GM19372 (cell line): ENCODE measurements around the gene C1orf198.

Experiments used
- ATAC-seq: cut with Tn5 transposase; IDR thresholded peaks from one replicate; pipeline ENCODE4 v1.9.1; 2021; ENCODE audit warnings: mild to moderate bottlenecking, low read depth, moderate library complexity; ENCODE audit not compliant: unreplicated experiment

C1orf198 gene

DNA sequence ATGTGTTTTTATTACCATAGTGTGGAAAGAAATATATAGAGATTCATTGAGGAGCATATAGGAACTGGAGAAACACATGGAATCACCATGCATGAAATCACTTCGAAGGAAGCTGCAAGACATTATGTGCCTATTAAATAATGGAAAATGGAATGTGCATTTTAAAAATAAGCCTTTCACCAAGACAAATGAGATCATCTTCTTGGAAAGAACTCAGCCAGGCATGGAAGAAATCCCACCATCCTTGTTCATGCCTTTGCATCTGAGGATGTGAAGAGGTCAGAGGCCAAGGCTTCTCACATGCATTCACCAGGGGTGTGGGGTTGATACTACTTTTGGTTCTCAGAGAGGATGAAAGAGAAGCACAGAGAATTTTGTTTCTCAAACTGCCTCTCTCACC is 50.0 kb downstream of the C1orf198 start:
- ATAC-seq = no peak

- no peak for ATAC-seq
Observed at GRCh38 chr1:230816018-230816417, 52.3 kb downstream of the C1orf198 start.

GRCh38 chr1:230814949-230815692 is 53.2 kb downstream of the C1orf198 start:
- no peak for ATAC-seq

GRCh38 chr1:230812568-230812967 is 55.8 kb downstream of the C1orf198 start:
- no peak for ATAC-seq

- no peak for ATAC-seq
Observed at GRCh38 chr1:230809256-230809990, 58.9 kb downstream of the C1orf198 start.

GRCh38 chr1:230808281-230808872 is 59.9 kb downstream of the C1orf198 start:
- no peak for ATAC-seq

DNA sequence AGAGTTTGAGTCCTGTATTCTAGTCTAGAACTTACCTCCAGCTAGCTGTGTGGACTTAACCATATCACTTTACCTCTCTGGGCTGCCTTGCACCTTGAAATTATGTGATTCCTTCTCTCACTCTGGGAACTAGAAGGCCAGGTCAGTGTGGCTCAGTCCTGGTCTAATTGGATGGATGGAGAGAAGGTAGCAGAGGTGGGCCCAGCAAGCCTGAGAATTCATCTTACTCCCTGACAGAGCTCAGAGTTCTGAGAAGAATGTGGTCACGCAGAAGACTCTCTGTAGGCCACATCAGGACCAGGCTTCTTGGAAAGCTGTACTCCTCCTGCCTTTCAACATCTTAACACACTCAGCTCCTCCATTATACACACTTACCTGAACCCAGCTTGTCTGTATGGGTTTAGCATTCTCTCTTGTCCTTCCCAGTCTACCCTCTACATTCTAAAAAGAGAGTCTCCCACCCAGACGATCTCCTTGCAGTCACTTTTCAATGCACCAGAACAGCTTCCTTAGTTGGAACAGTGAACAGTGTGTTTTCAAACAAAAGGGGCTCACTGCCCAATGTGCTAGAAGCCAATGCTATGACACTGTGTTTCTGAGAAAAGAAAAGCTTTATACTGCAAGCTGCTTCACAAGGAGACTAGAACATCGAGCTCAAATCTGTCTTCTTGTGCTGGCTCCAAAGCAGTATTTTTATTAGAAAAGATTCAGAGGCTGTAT is 60.6 kb downstream of the C1orf198 start:
- no peak for ATAC-seq

- ATAC-seq = no peak
Observed at GRCh38 chr1:230807029-230807428, 61.3 kb downstream of the C1orf198 start.

GRCh38 chr1:230806552-230806951 is 61.8 kb downstream of the C1orf198 start:
- ATAC-seq = no peak

- ATAC-seq = no peak
Observed at GRCh38 chr1:230804396-230804795, 63.9 kb downstream of the C1orf198 start.

DNA sequence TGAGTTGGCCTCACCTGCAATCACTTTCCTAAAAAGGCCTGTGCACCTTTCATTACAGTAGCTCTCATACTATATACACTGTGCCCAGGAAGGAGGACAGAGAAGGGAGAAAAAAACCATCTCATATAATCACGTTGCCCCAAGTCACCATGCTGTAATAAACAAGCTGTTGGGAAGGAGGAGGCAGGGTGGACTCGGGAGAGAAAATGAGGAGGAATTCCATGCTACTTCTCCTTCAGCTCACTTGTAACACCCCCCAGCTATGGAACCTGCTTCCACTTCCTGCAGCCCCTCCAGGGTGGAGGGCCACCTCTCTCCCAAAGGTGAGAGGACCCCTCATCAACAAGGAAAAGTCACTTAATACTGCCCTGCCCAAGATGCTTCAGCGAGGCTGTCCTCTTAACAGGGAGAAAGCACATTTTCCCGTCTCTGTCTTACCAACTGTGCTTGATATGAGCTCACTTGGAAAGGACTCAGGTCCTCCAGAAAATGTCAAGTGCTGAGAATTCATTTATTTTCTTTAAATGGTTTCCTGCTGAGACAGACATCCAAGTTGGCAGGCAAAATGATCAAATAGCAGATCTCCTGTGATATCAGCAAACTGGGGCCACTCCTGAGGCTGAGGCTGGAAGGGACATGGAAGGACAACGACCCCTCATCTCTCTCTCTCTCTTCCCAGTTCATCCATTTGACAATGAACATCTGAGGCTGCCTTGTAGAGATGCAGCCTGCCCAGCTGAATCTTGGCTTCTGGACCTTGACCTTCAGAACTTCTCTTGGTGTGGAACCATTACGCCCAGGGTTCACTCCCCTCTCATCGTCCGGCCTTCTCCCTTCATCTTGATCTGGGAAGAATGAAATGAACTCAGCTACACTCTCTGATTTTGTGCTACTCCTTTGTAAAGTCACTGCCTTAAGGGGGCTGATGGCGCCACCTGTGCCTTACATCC is 67.2 kb downstream of the C1orf198 start:
- no peak for ATAC-seq

DNA sequence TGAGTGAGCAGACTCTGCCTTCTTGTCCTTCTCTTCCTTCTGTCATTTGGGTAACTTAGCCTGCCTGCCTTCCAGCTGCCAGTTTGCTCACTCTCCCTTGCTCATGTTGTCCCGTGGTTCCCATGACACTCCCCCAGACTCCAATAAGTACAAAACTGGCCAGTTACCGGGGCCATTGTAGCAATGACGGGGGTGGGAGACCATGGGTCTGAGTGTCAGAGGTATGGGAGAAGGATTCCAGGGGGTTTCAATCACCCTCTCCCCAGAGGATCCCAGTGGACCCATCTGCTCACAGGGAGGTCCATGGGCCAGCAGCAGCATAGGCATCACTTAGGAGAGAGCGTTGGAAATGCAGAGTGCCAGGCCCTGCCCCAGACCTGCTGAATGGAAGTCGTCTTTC is 69.8 kb downstream of the C1orf198 start:
- no peak for ATAC-seq

- ATAC-seq = no peak
Observed at GRCh38 chr1:230797942-230798365, 70.4 kb downstream of the C1orf198 start.

DNA sequence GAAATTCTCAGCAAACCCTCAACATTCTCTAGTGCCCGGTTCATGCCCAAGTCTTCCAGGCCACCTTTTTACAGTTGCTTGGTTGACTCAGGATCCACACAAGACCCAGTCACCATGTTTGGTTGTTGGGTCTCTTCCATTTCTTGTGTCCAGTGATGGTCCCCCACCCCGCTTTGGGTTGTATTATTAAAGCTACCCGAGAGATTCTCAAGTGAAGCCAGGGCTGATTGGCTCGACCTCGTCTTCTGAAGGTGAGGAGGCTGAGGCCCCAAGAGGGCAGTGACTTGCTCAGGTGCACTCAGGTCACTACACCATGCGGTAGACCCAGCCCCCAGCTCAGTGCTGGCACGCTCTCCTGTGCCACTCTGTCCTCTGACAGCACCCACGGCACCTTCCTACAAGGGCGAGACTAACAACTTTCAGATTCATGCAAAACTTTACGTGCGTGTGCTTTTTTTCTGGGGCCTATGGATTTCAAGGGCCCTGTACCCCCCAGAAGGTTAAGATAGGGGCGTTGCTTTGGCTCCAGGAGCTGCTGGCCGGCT is 70.9 kb downstream of the C1orf198 start:
- ATAC-seq = no peak

DNA sequence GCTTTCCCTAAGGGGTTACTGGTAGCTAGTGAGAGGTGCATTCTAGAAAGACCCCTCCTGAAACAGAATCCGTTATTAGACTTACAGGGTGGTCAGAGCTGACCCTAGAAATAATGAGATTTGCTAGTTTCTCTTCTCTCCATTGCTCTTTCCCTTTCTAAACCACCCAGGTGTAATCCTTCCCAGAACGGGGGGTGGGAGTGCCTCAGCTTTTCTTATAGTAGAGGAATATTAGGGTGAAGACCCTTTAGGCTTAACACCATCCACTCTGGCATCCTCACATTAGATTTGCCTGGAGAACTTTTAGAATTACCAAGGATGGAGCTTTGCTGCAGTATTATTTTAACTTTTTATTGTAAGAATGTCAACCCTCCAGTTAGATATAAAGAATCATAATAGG is 71.7 kb downstream of the C1orf198 start:
- ATAC-seq = no peak

GRCh38 chr1:230794871-230795605 is 73.3 kb downstream of the C1orf198 start:
- no peak for ATAC-seq

GRCh38 chr1:230794431-230794830 is 73.9 kb downstream of the C1orf198 start:
- ATAC-seq = no peak

DNA sequence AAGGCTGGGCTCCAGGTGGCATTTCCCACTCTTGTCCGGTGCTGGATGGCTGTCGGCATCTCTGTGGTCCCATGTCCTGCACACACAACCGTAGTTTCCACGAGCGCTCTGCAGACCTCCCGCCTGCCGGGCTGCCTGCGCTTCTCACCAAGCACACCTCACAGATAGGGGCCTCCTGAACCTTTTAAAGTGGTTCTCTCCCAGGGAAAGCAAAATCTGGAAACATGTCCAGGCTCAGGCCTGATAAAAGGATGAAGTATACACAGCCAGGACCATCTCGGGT is 74.9 kb downstream of the C1orf198 start:
- no peak for ATAC-seq
